Activated T-helper 1 cell treated with anti-CD3 and anti-CD28 coated beads, Interleukin-12 subunit alpha, Interleukin-12 subunit beta, Interleukin-2, Interleukin-4 antibody, amounts not matched to agents 30 ng/mL and 10 ng/mL and 1 ng/mL, durations not matched to agents 14 hours and 24 hours and 36 hours (primary cell): ENCODE data around the gene WDFY2. TPM values are rescaled to one million over a fixed set of nuclear protein-coding genes. Genes with fewer than 3 reads are reported as not detected.
"Not testable (repeated sequence)": the region's sequence is repeated elsewhere in the genome, so short reads cannot be mapped to it uniquely, and the experiment has no call there.

Experiments
- DNase-seq: peaks from one replicate; pipeline ENCODE4 v3.0.0; 2021; ENCODE audit warnings: low spot score
- H3K27ac Mint-ChIP-seq: one replicate; pipeline ENCODE4 v1.8.0; 2021; ENCODE audit warnings: mild to moderate bottlenecking, mixed read lengths
- H3K27me3 Mint-ChIP-seq: one replicate; pipeline ENCODE4 v1.8.0; 2022; ENCODE audit warnings: mild to moderate bottlenecking, moderate library complexity, mixed read lengths; ENCODE audit not compliant: insufficient read depth
- H3K36me3 Mint-ChIP-seq: one replicate; pipeline ENCODE4 v1.8.0; 2021; ENCODE audit warnings: low read depth, mixed read lengths
- H3K4me1 Mint-ChIP-seq: one replicate; pipeline ENCODE4 v1.8.0; 2021; ENCODE audit warnings: low read depth, mixed read lengths
- H3K4me3 Mint-ChIP-seq: one replicate; pipeline ENCODE4 v1.8.0; 2021; ENCODE audit warnings: mild to moderate bottlenecking, moderate library complexity, mixed read lengths
- H3K9me3 Mint-ChIP-seq: one replicate; pipeline ENCODE4 v1.8.0; 2021; ENCODE audit warnings: mixed read lengths
- intact Hi-C: fragments of 100-400 bp; cut with micrococcal nuclease; formaldehyde crosslinking; loops from one replicate; pipeline ENCODE4 v1.15.1; 2024
- total RNA-seq: library from RNA; stranded (reverse); gene quantifications from 2 replicates; pipeline ENCODE4 v1.2.3, GENCODE V29; 2022

The WDFY2 gene
- total RNA-seq, 1 donor from 2014 or later, result 7.5 TPM

- Mint-ChIP-seq H3K27me3 (peaks cover 4% of the 10 kb centered on the region), H3K4me1 (peaks cover 6% of the 10 kb centered on the region), H3K9me3 (no peaks in the 10 kb centered on the region), H3K4me3 (no peak overlapping the region), H3K36me3 (peaks cover 5% of the 10 kb centered on the region), H3K27ac (no peak overlapping the region)
- DNase-seq, result no peak
- intact Hi-C loops, result no loop called here
These were observed 32.2 kb upstream of the WDFY2 start for GRCh38 chr13:51552027-51552426.

DNA sequence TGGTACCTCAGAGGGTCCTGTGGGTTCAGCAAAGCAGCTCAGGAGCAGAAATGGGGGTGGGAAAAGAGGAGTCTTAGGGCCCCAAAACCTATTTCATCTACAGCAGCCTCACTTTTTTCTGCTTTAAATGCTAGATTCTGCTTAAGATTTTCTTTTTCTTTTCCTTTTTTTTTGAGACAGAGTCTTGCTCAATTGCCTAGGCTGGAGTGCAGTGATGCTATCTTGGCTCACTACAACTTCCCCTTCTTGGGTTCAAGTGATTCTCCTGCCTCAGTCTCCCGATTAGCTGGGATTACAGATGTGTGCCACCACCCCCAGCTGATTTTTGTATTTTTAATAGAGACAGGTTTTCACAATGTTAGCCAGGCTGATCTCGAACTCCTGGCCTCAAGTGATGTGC, 30.7 kb upstream of the WDFY2 start:
- DNase-seq, result no peak
- Mint-ChIP-seq H3K4me1 (peaks cover 6% of the 10 kb centered on the region), H3K27ac (no peak overlapping the region), H3K27me3 (peaks cover 4% of the 10 kb centered on the region), H3K36me3 (peaks cover 5% of the 10 kb centered on the region), H3K4me3 (no peak overlapping the region), H3K9me3 (no peaks in the 10 kb centered on the region)
- intact Hi-C loops, result no loop called here

- intact Hi-C loops, result no loop called here
- Mint-ChIP-seq H3K27me3 (peaks cover 4% of the 10 kb centered on the region), H3K9me3 (peaks cover 9% of the 10 kb centered on the region), H3K4me1 (peaks cover 27% of the 10 kb centered on the region), H3K4me3 (no peak overlapping the region), H3K27ac (no peak overlapping the region), H3K36me3 (peaks cover 8% of the 10 kb centered on the region)
- DNase-seq, result no peak
These were observed 27.5 kb upstream of the WDFY2 start for GRCh38 chr13:51556740-51557139.

- DNase-seq, result no peak
- Mint-ChIP-seq H3K4me3 (no peak overlapping the region), H3K27ac (no peak overlapping the region), H3K4me1 (peaks cover 34% of the 10 kb centered on the region), H3K36me3 (peaks cover 8% of the 10 kb centered on the region), H3K27me3 (peaks cover 2% of the 10 kb centered on the region), H3K9me3 (peaks cover 9% of the 10 kb centered on the region)
- intact Hi-C loops, result no loop called here
These were observed 26.8 kb upstream of the WDFY2 start for GRCh38 chr13:51557438-51557837.

GRCh38 chr13:51557875-51558612, 26.2 kb upstream of the WDFY2 start:
- H3K4me1 Mint-ChIP-seq, result peaks cover 40% of the 10 kb centered on the region
- no peak overlapping the region for H3K27ac Mint-ChIP-seq
- peaks cover 2% of the 10 kb centered on the region for H3K27me3 Mint-ChIP-seq
- no peak for DNase-seq
- intact Hi-C loops, result no loop called here
- H3K9me3 Mint-ChIP-seq, result peaks cover 9% of the 10 kb centered on the region
- H3K36me3 Mint-ChIP-seq, result peaks cover 10% of the 10 kb centered on the region
- H3K4me3 Mint-ChIP-seq, result no peak overlapping the region

GRCh38 chr13:51559946-51560735, 24.1 kb upstream of the WDFY2 start:
- no peak for DNase-seq
- intact Hi-C loops, result no loop called here
- Mint-ChIP-seq H3K4me1 (peaks cover 46% of the 10 kb centered on the region), H3K4me3 (no peak overlapping the region), H3K27ac (no peak overlapping the region), H3K9me3 (peaks cover 9% of the 10 kb centered on the region), H3K27me3 (no peaks in the 10 kb centered on the region), H3K36me3 (peaks cover 8% of the 10 kb centered on the region)

- DNase-seq, result no peak
- intact Hi-C loops, result no loop called here
- Mint-ChIP-seq H3K27me3 (no peaks in the 10 kb centered on the region), H3K4me1 (peaks cover 46% of the 10 kb centered on the region), H3K36me3 (peaks cover 5% of the 10 kb centered on the region), H3K4me3 (peak overlapping the region; percentile 8), H3K27ac (no peak overlapping the region), H3K9me3 (peaks cover 13% of the 10 kb centered on the region)
These were observed 22.1 kb upstream of the WDFY2 start for GRCh38 chr13:51562011-51562671.

DNA sequence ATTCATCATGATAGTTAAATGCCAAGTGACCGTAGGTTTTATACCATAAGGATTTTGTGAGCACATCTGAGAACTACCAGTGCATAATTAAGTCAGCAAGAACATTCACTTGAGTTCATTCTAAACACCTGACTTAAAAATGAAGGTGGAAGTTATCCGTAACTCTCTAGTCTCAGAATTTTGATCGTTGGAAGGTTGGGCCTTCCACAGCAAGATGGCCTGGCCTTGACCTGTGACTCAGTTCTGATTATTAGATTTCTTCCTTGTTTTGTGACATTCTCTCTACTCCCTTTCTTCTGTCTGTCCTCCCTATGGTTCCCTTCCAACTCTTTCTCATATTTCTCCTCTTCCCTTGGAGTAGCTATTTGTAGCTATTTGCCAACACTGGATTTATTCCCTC, 20.0 kb upstream of the WDFY2 start:
- H3K4me1 Mint-ChIP-seq, result peaks cover 41% of the 10 kb centered on the region
- DNase-seq, result no peak

GRCh38 chr13:51564671-51565070, 19.6 kb upstream of the WDFY2 start:
- intact Hi-C loops, result no loop called here
- no peaks in the 10 kb centered on the region for H3K27me3 Mint-ChIP-seq
- peaks cover 40% of the 10 kb centered on the region for H3K4me1 Mint-ChIP-seq
- no peak overlapping the region for H3K4me3 Mint-ChIP-seq
- DNase-seq, result no peak
- no peak overlapping the region for H3K27ac Mint-ChIP-seq
- H3K36me3 Mint-ChIP-seq, result peaks cover 4% of the 10 kb centered on the region
- peaks cover 9% of the 10 kb centered on the region for H3K9me3 Mint-ChIP-seq

More for the DNA sequence above, 20.0 kb upstream of the WDFY2 start:
- Mint-ChIP-seq H3K27ac (no peak overlapping the region), H3K4me3 (no peak overlapping the region), H3K9me3 (peaks cover 9% of the 10 kb centered on the region), H3K27me3 (no peaks in the 10 kb centered on the region), H3K36me3 (peaks cover 4% of the 10 kb centered on the region)
- intact Hi-C loops, result no loop called here

DNA sequence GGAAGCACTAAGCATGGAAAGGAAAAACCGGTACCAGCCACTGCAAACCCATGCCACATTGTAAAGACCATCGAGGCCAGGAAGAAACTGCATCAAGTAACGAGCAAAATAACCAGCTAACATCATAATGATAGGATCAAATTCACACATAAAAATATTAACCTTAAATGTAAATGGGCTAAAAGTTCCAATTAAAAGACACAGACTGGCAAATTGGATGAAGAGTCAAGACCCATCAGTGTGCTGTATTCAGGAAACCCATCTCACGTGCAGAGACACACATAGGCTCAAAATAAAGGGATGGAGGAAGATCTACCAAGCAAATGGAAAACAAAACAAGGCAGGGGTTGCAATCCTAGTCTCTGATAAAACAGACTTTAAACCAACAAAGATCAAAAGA, 15.3 kb upstream of the WDFY2 start:
- H3K27ac Mint-ChIP-seq, intact Hi-C loops, H3K4me1 Mint-ChIP-seq, H3K4me3 Mint-ChIP-seq, H3K27me3 Mint-ChIP-seq, H3K9me3 Mint-ChIP-seq, DNase-seq, H3K36me3 Mint-ChIP-seq: not testable (repeated sequence)

- Mint-ChIP-seq H3K36me3 (no peaks in the 10 kb centered on the region), H3K27ac (no peak overlapping the region), H3K9me3 (no peaks in the 10 kb centered on the region), H3K4me1 (peaks cover 6% of the 10 kb centered on the region), H3K4me3 (no peak overlapping the region), H3K27me3 (peaks cover 2% of the 10 kb centered on the region)
- intact Hi-C loops, result no loop called here
- DNase-seq, result no peak
These were observed 7.5 kb upstream of the WDFY2 start for GRCh38 chr13:51576754-51577153.

- Mint-ChIP-seq H3K27ac (no peak overlapping the region), H3K9me3 (no peaks in the 10 kb centered on the region), H3K4me1 (peaks cover 10% of the 10 kb centered on the region), H3K36me3 (no peaks in the 10 kb centered on the region), H3K27me3 (peaks cover 2% of the 10 kb centered on the region), H3K4me3 (no peak overlapping the region)
- DNase-seq, result no peak
- intact Hi-C loops, result no loop called here
These were observed 6.6 kb upstream of the WDFY2 start for GRCh38 chr13:51577690-51578089.

- Mint-ChIP-seq H3K27me3 (no peaks in the 10 kb centered on the region), H3K27ac (no peak overlapping the region), H3K4me3 (no peak overlapping the region)
These were observed 4.6 kb upstream of the WDFY2 start for GRCh38 chr13:51579676-51580075.

More at GRCh38 chr13:51579676-51580075, 4.6 kb upstream of the WDFY2 start:
- H3K4me1 Mint-ChIP-seq, result peaks cover 14% of the 10 kb centered on the region
- no peaks in the 10 kb centered on the region for H3K36me3 Mint-ChIP-seq
- DNase-seq, result no peak
- H3K9me3 Mint-ChIP-seq, result no peaks in the 10 kb centered on the region
- intact Hi-C loops, result loop anchor here (5.0 to 10.0 kb wide), 5 partner anchors 47 to 1645 kb away; partner anchors contain the start of genes NEK5, SPRYD7 and VPS36
